ENCODE results near the gene SNX30.

Gene SNX30

DNA sequence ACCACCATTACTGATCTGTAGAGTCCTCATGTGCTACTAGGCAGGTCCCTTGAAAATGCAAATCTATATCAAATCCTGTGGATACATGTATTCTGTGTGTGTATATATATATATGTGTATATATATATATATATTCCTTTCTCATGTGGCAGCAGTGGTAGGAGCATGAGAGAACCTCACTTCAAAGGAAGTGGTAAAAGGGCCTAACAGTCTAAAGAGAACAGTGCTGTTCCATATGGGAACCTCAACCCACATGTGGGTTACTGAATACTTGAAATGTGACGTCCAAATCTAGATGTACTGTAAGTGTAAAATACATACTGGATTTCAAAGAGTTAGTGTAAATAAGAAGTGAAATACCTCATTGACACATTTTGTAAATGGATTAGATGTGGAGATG, 134.8 kb downstream of the SNX30 start:
- DNase-seq (ENCODE audit: low spot score), result no peak

DNA sequence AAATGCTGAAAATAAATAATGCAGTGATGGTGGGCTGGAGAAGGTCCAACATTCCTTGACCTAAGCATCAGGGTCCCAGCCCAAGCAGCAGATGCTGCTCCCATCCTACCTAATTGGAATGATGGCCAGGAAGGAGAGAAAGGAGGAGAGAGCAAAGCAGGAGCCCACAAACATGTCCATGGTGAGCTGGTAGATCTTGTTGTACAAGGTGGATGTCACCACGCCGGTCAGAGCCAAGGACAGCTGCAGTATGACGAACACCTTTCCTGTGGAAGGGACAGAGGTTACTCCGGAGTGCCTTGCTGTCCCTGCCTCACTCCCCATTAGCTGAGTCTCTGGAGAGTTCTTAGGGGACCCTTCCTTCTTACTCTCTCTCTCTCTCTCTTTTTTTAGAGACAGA, 135.8 kb downstream of the SNX30 start:
- DNase-seq (ENCODE audit: low spot score), result no peak

DNA sequence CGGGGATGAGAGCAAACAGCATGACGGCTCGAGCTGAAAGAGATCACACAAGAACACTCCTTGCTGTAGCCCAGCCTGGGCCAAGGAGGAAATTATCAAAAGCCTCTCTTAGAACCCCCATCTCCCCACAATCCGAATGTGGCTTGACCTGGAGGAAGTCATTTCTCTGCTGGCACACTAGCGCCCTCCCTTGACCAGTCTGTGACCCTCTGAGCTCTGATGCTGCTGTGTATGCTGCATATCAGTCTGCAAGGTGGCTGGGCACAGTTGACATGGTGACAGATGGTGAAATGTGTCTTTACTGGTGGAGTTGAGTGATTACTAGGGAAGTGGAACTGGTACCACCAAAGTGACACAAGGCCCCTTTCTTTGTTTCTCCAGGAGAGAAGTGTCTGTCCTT, 136.8 kb downstream of the SNX30 start:
- DNase-seq (ENCODE audit: low spot score), result peak; percentile 36

DNA sequence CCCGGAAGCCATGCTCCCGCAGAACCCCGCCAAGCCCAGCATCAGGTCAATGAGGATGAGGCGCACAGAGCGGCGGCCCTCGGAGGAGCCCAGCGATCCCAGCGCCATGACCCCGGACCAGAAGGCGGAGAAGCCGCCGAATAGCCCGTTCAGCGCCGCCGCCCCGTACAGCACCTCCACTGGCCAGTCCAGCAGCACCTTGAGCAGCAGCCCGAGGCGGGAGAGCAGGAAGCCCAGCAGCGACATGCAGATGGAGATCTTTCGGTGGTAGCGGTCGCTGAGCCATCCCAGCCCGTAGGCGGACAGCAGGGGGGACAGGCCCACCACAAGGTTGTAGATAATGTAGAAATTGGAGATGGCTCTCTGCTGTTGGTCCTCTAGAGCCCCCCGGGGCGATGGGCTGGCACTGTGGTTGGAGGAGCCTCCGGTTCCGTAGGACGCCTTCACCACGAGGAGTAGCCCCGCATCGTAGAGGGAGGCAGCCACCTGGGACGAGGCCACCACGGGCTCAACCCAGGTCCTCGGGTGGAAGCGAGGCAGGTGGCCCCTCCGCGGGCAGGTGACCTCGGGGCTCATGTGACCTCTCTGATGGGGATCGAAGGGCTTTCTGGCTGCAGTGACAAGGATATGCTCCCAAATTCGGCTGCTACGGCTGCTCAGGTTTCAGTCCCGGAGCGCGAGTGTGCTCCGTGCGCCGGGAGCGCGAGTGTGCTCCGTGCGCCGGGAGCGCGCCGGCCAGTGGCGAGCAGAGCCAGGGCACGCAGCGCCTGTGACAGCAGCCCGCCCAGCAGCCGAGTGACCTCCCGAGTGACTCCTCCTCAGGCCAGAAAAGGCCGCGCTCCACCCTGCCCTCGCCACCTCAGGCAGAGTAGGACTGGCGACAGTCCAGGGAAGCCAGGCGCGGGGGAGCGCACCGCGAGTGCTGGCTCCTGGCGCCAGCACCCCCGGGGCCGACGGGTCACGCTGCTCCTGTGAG, 139.8 kb downstream of the SNX30 start, which contains the start of gene SLC46A2:
Gene SLC46A2 (minus strand): TSS at position 771 of the 976 bp plus-strand sequence. CDS start 195 bp downstream, at position 576.
- DNase-seq (ENCODE audit: low spot score), result no peak

DNA sequence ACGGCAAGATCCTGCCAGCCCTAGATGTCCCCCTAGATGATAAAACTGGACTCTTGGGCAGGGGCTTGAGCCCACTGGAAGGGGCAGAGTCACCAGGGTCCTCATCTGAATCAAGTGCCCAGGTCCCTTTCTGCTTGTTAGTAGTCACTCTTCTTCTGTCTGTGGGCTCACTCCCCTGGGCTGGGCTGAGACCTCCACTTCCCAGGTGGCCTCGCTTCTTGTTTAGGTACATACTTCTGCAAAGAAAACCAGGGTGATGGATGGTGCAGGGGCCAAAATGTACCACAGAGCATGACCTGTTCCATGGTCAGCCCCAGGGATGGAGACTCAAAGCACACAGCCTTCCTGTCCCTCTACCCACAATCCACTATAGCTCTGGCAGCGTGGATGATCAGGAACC, 141.0 kb downstream of the SNX30 start:
- no peak for DNase-seq (ENCODE audit: low spot score)

DNA sequence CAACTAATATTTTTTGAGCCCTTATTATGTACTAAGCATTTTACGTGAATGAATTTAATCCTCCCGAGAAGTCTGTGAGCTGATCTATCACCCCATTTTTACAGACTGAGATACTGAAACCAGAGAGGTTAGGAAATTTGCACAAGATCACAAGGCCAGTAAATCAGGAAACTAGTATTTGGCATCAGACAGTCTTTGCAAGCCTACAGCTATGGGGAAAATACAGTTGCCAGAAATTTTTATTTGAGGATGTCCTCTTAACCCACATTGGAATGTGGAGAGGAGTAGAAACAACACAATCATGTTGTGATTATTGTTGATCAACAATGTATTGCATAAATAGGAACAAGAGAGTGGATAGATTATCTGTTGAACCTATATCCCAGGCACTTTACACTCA, 142.4 kb downstream of the SNX30 start:
- no peak for DNase-seq (ENCODE audit: low spot score)

DNA sequence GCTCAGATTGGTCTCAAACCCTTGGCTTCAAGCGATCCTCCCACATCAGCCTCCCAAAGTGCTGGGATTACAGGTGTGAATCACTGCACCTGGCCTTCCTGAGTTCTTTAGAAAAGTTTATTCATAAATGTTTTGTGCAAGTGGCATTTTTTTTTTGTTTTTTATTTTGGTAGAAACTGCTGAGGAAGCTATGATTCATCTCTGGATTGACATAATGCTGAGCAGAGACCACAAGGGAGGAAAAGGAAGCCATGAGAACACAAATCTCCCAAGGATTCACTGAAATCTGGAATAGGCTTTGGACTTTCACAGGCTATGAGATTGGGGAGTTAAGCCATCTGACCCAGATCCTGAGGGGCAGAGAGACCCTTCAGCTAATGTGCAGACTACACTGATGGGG, 143.5 kb downstream of the SNX30 start:
- DNase-seq (ENCODE audit: low spot score), result no peak

DNA sequence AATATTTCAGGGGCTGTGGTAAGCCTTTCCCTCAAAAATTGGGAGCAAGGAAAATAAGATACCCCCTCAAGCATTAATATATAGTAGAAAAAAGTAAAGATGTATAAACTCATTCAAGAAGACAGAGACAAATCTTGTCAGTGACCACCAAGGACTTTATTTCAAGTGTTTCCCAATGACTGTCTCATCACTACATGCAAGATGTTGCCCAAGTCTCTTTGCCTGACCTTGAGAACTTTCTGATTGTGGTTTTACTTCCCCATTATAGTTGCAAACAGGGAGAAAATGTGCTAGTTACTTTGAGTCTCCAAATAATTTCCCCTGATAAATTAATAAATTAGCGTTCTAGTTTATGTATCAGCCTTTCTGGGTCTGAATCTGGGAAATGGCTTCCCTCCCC, 144.1 kb downstream of the SNX30 start:
- DNase-seq (ENCODE audit: low spot score), result no peak

DNA sequence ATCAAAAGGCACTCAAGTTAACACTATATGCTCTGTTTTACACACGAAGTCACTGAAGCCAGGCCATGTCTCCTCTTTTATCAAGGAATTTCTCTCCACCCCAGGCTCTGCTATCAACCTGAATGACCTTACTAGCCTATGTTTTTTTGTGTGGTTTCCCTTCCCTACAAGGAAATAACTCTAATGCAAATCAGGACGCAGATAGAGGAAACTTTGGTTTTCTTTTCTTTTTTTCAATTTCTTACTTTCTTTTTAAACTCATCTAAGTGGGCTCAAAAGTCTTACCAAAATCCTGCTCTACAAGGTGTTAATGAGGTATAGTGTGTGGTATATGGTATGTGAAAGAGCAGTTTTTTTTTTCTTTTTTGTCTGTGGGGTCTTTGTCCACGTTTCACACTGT, 145.6 kb downstream of the SNX30 start:
- no peak for DNase-seq (ENCODE audit: low spot score)

DNA sequence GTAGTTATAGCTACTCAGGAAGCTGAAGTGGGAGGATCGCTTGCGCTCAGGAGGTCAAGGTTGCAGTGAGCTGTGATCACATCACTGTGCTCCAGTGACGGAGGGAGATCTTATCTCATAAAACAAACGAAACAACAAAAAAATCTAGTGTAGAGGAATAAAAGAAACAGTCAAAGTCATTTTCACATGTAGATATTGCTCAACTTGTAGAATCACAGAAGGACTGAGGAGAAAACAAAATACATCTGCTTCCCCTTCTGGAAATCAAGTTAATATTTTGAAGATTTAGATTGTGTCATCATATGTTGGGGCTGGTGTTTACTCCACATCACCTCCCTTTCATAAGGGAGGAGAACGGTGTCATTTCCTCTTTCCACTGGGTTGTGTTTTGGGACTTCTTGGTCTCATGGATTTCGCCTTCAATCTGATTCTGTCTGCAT, 148.3 kb downstream of the SNX30 start:
- no peak for DNase-seq (ENCODE audit: low spot score)

DNA sequence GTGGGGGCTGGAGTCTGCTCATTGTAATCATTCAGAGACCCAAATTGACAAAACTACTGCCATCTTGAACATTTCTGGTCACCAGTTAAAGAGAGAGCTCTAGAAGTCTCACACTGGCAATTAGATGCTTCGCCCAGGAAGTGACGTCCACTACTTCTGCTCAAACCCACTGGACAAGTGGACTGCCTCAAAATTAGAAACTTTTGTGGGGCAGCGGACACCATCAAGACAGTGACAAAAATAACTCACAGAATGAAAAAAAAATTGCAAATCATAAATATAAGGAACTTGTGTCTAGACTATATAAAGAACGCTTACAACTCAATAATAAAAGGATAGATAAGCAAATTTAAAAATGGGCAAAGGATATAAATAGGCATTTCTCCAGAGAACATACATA, 149.9 kb downstream of the SNX30 start:
- DNase-seq (ENCODE audit: low spot score), result no peak

DNA sequence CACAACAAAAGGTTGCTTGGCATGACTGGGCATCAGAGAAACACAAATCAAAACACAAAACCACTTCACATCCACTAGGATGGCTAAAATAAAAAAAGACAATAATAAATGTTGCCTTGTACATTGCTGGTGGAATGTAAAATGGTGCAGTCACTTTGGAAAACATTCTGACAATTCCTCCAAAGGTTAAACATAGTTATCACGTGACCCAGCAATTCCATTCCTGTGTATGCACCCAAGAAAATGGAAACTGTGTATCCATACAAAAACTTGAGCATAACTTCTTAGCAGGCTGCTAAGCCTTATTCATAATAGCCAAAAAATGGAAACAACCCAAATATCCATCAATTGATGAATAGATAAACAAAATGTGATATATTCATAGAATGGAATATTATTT, 150.3 kb downstream of the SNX30 start:
- no peak for DNase-seq (ENCODE audit: low spot score)

DNA sequence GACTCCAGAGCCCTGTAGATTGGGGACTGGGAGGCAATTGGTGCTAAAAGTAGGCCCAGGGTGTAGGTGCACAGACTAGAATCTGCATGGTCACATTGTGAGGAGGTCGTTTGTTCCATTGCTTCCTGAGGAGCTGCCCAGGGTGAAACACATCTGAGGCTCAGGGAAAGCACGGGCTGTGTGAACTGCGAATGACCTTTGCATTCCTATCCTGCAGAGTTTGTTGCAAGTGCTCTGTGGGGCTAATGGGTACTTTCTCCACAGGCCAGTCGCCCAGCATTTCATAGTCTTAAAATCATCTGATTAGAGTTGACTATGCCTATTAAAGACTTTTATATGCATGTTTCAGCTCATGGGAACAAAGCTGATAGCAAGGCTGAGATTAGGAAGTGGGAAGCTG, 154.5 kb downstream of the SNX30 start:
- no peak for DNase-seq (ENCODE audit: low spot score)

DNA sequence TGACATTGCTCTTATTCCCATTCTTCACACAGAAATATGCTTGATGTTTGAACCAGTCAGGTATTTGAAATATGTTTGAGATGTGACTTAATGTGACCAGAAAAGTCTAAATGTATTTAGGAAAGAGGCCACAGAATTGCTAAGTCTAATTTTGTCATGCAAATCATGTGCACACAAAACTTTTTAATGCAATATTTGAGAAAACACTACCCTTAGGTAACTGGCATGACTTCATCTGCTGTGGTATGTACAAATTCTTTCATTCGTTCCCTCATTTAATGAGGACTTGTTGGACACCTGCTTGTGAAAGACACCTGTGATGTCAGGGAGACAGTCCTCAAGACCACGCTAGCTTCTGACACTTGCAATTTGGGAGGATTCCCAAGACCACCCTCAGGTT, 161.2 kb downstream of the SNX30 start:
- DNase-seq (ENCODE audit: low spot score), result no peak

DNA sequence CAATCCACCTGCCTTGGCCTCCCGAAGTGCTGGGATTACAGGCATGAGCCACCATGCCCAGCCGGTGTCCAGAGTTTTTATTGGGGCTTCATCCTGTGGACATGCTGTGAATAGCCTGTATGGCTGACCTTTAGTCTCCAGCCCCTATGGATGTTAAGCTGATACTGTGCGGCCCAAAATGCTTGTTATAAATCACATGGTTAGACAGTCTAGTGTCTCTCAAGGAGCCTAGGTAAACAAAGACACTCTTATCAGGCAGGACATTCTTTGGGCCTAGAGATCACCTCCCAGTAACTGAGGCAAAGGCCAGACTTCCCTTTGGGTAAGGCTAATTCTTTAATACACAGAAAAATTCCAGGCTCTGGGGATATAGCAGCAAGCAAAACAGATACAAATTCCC, 162.1 kb downstream of the SNX30 start:
- DNase-seq (ENCODE audit: low spot score), result no peak

DNA sequence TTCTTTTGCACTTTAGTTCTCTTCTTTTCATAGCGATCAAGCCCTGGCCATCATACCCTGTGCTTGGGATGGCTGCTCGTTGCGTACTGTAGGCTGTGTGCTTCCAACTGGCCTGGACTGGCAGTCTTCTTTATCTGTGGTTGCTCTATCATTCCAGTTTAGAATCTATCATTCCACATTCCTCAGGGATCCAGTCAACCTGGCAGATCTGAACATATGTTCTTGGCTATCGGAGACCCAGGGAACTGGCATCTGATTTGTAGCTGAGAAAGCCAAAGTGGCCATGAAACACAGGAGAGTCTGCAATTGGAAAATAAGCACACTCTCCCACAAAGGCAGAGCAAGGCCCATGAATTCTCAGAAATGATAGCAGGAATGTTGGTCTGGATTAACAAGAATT, 162.8 kb downstream of the SNX30 start:
- no peak for DNase-seq (ENCODE audit: low spot score)

DNA sequence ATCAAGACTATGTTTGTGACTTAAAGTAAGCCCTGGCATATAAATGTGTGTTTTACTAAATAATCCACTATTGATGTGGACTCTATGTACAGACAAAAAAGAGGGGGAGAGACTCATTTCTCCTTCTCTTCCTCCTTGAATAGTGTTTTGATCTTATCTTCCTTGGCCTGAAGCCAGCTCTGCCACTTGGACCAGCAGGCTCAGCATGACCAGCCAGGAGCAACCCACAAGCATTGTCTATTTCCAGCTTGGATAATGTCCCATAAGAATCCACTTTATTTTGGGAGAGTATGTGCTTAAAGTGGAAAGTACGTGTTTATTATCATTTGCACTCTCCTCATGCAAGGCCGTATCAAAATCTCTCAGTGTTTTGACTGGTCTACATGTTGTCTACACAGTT, 164.0 kb downstream of the SNX30 start:
- DNase-seq (ENCODE audit: low spot score), result no peak

DNA sequence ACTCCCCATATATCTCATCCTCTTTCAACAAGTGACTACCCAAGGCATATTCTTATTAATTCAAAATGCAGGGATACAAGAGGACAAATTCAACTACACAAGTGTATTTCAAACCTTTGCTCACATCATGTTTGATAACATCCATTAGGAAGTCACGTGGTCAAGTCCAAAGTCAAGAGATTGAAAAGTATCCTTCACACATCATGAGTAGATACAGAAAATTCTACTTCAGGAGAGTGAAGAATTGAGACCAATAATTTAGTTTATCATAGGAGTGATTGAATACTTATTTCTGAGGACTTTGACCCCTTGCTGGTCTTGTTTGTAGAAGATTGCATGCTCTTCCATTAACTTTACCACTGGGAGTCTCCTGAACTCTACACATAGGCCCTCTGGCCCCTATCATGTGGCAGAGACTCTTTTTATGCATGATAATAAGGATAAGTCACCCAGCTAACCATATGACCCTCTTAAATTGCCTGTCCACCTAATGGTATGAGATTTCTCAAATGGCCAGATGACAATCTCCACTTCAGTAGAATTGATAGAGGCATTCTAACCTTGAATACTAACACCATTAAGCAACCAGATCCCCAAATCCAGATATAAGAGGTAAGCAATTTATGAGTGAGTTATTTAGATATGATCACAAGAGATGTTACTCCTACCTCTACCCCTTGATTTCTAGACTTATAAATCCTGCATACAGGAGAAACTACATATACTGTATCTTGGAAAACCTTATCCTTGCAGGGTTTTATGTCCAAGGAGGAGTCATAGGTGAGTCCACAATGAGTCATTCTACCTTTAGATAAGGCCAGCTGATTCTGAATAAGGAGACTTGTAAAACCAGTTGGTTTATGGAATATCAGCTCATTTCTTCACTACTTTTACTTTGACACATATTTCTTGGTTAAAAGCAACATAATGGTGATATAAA, 166.8 kb downstream of the SNX30 start:
- no peak for DNase-seq (ENCODE audit: low spot score)

DNA sequence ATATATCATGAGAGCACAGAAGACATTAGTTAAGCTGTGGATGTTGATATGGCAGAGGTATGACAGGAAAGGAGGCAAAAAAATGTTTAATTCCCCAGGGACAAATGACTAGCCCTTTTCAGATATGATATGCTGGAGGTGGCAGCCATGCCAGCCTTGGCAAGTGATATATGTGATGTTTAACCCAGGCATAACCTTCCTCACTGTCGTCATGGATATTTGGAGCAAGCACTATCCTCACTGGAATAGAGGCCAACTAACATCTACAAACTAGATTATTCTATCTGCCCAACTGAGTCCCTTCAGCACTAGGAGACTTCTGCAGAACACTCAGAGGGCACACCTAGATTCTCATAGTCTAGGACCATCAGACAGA, 167.4 kb downstream of the SNX30 start:
- no peak for DNase-seq (ENCODE audit: low spot score)

DNA sequence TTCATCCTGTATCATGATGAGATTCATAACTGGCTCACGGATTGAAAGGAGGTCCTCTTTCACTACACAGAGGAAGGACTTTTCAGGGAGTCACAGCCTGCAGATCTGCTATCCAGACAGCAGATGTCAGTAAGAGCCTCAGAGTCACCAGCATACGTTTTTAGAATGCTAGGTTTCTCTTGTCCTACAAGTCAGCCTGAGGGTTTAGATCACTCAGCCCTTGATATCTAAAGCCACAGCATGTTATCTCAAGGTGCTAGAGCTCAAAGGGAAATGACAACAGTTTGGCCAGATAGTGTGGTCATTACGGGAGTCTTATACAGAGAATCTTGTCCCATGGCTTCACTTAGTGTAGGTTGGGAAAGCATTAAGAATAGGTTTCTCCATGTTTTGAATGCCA, 171.0 kb downstream of the SNX30 start:
- DNase-seq (ENCODE audit: low spot score), result peak; percentile 50

Data from globus pallidus (tissue), 1 donor.